ENCODE results near the gene UGT1A10. TPM values are rescaled to one million over a fixed set of nuclear protein-coding genes. Genes with fewer than 3 reads are reported as not detected.

Gene UGT1A10
- total RNA-seq, 1 experiment from 2014 or later = not detected

DNA sequence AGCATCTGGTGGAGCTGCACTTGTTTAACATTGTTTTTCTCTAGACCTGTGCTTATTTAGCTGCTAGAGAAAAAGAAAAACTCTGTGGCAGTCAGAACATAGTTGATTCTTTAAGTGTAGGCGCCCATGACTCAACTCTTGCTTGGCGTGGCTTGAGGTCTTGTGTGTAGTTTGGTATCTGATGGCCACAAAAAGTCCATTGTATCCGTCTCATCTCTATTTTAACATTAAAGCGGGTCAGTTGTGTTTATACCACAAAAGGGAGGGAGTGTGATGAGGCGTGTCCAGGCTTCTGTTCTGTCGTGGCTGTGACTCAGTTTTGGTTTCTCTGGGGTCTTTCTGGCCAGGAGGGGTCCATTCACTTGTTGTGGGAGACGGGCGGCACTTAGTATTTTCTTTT, 43.0 kb upstream of the UGT1A10 start:
- Histone ChIP-seq H3K23me2 (ENCODE audit: insufficient read length, low read depth, low read length, poor library complexity, severe bottlenecking) (no peaks in the 10 kb centered on the region), H4K5ac (ENCODE audit: insufficient read length, low read depth, low read length) (no peak overlapping the region), H2BK12ac (ENCODE audit: insufficient read length, low read depth, low read length) (no peak overlapping the region), H4K8ac (replicated peaks; ENCODE audit: insufficient read length, low read depth, low read length) (no peak overlapping the region), H3K9me3 (ENCODE audit: control insufficient read depth, low read depth, low read length) (no peaks in the 10 kb centered on the region), H2BK20ac (ENCODE audit: low read depth, low read length, poor library complexity, severe bottlenecking) (no peak overlapping the region), H3K4me2 (ENCODE audit: insufficient read depth, insufficient read length, low read length) (no peak overlapping the region), H2AFZ (ENCODE audit: low read length) (no peak overlapping the region), H2AK5ac (ENCODE audit: insufficient read length, low read length) (no peak overlapping the region), H3K27me3 (ENCODE audit: insufficient read depth, low read length) (no peaks in the 10 kb centered on the region), H4K20me1 (ENCODE audit: control insufficient read depth, insufficient read depth, insufficient read length) (no peaks in the 10 kb centered on the region), H4K91ac (ENCODE audit: insufficient read length, low read depth, low read length) (no peak overlapping the region), H3K4me1 (ENCODE audit: insufficient read depth, low read length) (no peaks in the 10 kb centered on the region), H3K4ac (ENCODE audit: low read depth, low read length) (no peak overlapping the region), H3K18ac (ENCODE audit: insufficient read length, low read depth, low read length) (no peak overlapping the region), H2BK15ac (ENCODE audit: low read depth, low read length) (no peak overlapping the region), H3K14ac (ENCODE audit: insufficient read depth, low read length) (no peak overlapping the region), H3K79me2 (ENCODE audit: insufficient read depth, low read length) (no peaks in the 10 kb centered on the region), H3K79me1 (ENCODE audit: insufficient read depth, low read depth, low read length, poor library complexity, severe bottlenecking) (no peaks in the 10 kb centered on the region), H2BK5ac (ENCODE audit: insufficient read length, low read length) (no peak overlapping the region), H3K56ac (ENCODE audit: insufficient read length, low read depth, low read length) (no peak overlapping the region), H3T11ph (ENCODE audit: low read length) (no peak overlapping the region), H2BK120ac (ENCODE audit: low read depth, low read length, poor library complexity, severe bottlenecking) (no peak overlapping the region), H3K23ac (ENCODE audit: insufficient read length, low read depth, low read length) (no peak overlapping the region), H3K9ac (ENCODE audit: extremely low read depth, insufficient read length, low read length) (no peak overlapping the region), H3K27ac (ENCODE audit: insufficient read length, low read depth, low read length) (no peak overlapping the region)
- no peaks in the 10 kb centered on the region; a peak in 1 of 7 replicates for H3K36me3 Mint-ChIP-seq (ENCODE audit: insufficient read depth in 1 of 3, low read depth in 3 of 3)
- H3K4me3 Mint-ChIP-seq = no peak overlapping the region
- H3K4me1 Mint-ChIP-seq = no peaks in the 10 kb centered on the region
- H3K27me3 Mint-ChIP-seq (ENCODE audit: low read depth) = no peaks in the 10 kb centered on the region
- peaks cover 5 to 15% of the 10 kb centered on the region in 2 experiments; a peak in 4 of 5 replicates for H3K9me3 Mint-ChIP-seq
- no peak overlapping the region for H3K27ac Mint-ChIP-seq
- TF ChIP-seq, protein P1, sequence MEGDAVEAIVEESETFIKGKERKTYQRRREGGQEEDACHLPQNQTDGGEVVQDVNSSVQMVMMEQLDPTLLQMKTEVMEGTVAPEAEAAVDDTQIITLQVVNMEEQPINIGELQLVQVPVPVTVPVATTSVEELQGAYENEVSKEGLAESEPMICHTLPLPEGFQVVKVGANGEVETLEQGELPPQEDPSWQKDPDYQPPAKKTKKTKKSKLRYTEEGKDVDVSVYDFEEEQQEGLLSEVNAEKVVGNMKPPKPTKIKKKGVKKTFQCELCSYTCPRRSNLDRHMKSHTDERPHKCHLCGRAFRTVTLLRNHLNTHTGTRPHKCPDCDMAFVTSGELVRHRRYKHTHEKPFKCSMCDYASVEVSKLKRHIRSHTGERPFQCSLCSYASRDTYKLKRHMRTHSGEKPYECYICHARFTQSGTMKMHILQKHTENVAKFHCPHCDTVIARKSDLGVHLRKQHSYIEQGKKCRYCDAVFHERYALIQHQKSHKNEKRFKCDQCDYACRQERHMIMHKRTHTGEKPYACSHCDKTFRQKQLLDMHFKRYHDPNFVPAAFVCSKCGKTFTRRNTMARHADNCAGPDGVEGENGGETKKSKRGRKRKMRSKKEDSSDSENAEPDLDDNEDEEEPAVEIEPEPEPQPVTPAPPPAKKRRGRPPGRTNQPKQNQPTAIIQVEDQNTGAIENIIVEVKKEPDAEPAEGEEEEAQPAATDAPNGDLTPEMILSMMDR (conservative IDR thresholded peaks at IDR 0.05) = no peak
- no peak for DNase-seq
- WGBS (ENCODE audit: extremely low coverage, insufficient read length, low lambda C conversion rate) = no CpG with 5 or more reads among the region's 8 CpGs
